ENCODE data around the gene CREB3L2.

The CREB3L2 gene

DNA sequence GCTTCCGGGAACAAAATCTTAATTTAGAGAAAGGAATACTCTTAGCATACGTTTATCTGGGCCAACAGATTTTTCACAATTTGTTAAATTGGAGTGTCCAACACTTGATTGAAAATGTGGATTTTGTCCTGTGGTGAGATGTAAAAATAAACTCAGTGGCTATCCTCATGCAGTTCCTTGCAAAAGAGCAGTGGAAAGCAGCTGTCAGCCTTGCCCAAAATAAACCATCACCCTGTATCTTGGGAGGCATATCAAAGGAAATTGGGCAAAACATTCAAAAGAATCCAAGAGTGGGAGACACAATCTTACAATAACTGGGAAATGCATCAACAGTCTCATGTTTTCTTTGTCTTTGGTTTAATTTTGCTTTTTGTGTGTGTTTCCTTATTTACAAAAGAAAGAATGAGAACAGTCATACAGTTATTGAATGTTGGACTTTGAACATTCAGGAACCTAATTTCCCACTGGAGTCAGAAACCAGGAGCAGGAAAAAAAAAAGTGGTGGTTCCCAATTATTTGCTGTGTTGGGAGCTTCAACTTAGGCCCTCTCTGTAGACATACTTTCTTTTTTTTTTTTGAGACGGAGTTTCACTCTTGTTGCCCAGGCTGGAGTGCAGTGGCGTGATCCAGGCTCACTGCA is 110.8 kb downstream of the CREB3L2 start:
- FAIRE-seq: no peak

DNA sequence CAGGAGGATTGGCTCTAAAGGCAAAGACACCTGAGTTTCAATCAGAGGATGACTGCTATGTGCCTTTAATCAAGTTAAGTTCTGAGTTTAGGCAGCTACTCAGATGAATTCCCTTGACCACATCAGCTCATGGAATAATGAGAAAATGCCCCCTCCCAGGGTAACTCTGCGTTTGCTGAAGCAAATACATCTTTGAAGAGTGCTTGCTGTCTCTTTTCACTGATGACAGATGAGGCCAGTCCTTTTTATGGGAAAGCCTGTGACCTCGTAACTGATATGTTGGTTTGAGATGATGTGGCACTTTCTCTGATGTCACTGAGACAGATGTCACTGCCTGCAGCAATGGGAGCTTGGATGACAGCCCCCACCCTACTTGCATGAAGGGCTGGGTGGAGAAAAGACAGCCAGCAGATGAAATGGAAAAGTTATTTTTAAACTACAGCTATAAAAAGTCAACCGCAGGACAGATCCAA is 111.4 kb downstream of the CREB3L2 start:
- no peak for FAIRE-seq

GRCh38 chr7:137888241-137888640 is 113.6 kb downstream of the CREB3L2 start:
- FAIRE-seq: no peak

GRCh38 chr7:137886746-137887145 is 115.1 kb downstream of the CREB3L2 start:
- no peak for FAIRE-seq

DNA sequence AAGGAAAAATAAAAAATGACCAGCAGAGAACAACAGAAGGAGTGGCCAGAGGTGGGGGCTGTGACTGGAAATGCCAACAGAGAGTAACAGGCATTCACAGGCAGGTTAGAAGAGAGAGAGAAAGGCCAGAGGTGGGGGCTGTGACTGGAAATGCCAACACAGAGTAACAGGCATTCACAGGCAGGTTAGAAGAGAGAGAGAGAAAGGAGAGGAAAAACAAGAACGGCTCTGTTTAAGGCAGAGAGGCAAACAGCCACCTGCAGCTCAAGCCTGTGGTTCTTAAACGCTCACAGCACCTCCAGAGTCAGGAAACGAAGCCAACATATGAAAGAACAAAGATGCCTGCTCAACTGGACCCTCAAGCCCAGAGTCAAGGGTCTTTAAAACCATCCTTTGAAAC is 115.6 kb downstream of the CREB3L2 start:
- no peak for FAIRE-seq

DNA sequence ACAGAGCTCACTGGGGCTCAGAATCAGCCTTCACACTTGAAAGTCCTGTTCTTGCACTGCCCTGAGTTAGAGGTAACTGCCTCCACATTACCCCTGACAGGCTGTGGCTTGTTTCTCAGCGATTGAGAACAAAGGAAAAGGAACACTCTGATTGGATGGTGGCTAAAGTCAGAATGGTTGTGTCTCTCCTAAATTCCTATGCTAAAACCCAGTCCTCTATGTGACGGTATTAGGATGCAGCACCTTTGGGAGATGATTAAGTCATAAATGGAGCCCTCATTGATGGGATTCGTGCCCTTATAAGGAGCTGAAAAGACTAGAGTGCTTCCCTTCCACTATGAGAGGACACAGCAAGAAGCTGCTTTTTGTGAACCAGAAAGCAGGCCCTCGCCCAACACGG is 116.2 kb downstream of the CREB3L2 start:
- FAIRE-seq: no peak

- no peak for FAIRE-seq
These were observed 119.1 kb downstream of the CREB3L2 start for GRCh38 chr7:137882806-137883205.

GRCh38 chr7:137882261-137882668 is 119.6 kb downstream of the CREB3L2 start:
- FAIRE-seq: no peak

DNA sequence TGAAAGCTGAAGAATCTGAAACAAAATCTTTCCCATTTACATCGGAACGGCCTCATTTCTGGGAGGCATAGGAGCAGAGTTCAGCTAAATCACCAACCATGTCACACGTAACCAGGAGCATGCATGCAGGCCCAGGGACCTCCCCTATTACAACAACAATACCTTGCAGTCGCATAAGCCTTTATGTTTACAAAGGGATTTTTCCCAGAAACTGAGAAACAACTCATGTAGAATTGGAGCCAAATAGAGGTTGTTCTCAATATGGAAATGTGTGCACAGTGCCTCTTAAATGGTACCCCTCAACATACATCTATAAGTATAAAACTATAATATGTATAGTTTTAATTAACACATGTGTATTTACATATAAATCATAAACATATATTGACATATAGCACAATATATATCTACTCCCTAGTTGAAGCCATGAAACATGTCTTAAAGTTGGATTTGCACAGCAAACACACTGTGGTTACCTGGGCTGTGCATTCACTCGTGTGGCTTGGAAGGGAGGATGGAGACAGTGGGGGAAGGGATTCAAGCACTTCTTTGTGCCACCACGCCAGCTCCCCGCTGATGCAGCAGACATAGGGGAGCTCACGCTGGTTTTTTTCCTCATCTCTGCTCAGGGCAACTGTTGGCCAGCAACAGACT is 120.2 kb downstream of the CREB3L2 start:
- FAIRE-seq: no peak

GRCh38 chr7:137880432-137880831 is 121.5 kb downstream of the CREB3L2 start:
- FAIRE-seq: no peak

GRCh38 chr7:137879357-137880158 is 122.3 kb downstream of the CREB3L2 start:
- no peak for FAIRE-seq

DNA sequence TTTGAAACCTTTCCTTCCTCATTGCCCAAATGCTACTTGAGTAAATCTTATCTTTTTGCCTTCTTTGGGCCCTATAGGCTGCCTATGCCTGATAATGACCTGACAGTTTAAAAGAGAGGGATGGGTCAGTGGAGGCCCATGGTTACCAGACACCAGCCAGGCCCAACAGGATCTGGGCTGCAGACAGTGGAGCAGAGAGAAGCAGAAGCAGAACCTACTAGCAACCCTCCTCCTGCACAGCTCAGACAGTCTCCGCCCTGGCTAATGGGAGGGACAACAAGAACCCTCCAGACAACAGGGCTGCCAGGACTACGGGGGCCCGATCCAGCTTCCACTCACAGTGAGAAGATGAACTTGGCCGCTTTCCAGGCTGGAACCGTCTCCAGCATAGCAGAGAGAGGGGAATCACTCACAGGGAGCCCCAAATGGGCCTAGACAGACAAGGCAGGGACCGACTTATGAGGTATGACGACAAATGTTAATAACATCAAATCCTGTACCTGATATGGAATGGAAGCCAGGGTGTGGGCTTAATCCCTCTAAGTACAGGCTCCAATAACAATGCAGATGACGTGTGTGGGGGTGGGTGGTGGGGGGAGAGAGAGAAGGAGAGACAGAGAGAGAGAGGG is 123.4 kb downstream of the CREB3L2 start:
- no peak for FAIRE-seq

- no peak for FAIRE-seq
These were observed 124.7 kb downstream of the CREB3L2 start for GRCh38 chr7:137877027-137877675.

GRCh38 chr7:137875746-137876145 is 126.1 kb downstream of the CREB3L2 start:
- no peak for FAIRE-seq

GRCh38 chr7:137873979-137874777 is 127.7 kb downstream of the CREB3L2 start:
- FAIRE-seq: no peak

- no peak for FAIRE-seq
These were observed 128.4 kb downstream of the CREB3L2 start for GRCh38 chr7:137873524-137873923.

DNA sequence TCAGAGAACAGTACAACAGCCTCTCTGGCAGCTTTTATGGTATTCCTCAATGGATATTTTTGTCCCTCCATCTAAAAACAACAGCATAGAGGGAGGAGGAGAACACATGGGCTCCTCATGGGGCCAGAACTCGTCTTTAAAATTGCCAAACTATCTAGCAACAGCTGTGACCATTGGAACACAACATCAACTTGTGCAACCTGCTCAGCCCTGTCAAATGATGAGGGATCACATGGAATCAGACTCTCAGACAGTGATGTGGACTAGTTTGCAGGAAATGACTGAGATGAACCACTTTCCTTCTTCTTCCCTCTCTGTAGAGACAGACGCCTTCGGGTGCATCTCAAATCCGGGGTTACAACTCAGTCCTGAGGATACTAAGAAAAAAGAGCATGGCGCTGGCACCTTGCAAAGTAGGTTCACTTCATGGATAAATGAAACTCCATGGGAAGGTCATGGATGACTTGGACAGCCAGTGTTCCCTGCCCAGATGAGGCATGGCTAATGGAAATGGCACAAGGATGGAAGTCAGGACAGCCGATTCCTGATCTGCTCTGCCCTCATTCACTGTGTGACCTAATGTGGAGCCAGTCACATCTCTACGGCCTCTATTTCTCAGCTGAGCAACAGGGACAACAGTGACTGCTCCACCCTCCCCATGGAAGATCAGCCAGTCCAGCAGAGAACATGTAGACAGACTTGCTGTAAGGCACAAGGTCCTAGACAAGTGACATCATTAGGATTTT is 130.5 kb downstream of the CREB3L2 start:
- no peak for FAIRE-seq

DNA sequence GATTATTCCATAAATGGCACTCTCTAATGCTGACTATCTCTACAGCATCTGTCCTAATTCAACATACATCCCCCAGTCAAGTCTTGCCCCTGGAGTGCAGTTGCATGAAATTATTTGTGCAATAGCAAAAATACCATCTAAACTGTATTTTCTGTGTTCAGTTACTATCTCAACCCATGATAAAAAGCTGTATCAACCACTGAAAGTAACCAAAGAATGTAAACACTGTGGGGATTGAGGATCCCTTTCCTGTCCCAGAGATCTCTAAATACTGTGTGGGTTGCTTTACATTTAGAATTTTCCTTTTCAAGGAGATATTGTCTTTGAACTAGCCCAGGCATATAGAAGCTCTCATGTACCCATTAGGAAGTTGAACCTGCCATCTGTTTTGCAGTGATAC is 131.2 kb downstream of the CREB3L2 start:
- no peak for FAIRE-seq

DNA sequence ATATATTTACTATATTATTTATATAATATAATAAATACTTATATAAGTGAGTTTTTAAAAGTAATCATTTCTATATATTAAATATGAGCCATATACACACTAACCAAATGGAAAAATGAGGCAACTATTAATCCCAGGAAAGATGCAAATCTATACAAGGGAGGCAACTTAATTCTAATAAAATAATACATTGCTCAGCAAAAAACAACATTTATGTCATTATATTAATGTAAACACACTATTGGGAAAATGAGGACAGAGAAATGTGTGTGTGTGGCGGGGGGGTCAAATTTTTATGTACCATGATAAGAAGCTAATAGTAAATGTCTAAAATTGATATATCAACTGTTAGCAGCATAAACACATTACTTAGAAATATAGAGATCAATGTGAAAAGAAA is 131.8 kb downstream of the CREB3L2 start:
- FAIRE-seq: peak; percentile 74

- FAIRE-seq: peak; percentile 59
These were observed 132.6 kb downstream of the CREB3L2 start for GRCh38 chr7:137869260-137869659.

- FAIRE-seq: no peak
These were observed 134.6 kb downstream of the CREB3L2 start for GRCh38 chr7:137867289-137867688.

Data from A204.1 (cell line).